Astrocyte of the cerebellum (primary cell): ENCODE data around the gene VKORC1.
"Not testable (repeated sequence)": the region's sequence is repeated elsewhere in the genome, so short reads cannot be mapped to it uniquely, and the experiment has no call there.

Source experiments
- DNase-seq: peaks from one replicate; pipeline ENCODE4 v3.0.0-alpha.2; 2011; ENCODE audit warnings: low read depth
- H3K4me3 ChIP-seq: 2 replicates; pipeline ENCODE4 v1.5.1; 2011; ENCODE audit warnings: mild to moderate bottlenecking, low read depth, low read length, moderate library complexity
- CTCF ChIP-seq: IDR thresholded peaks from 2 replicates; pipeline ENCODE4 v1.5.1; 2012; ENCODE audit warnings: low read length, low read depth, moderate library complexity, mild to moderate bottlenecking; ENCODE audit errors: missing control alignments
- in situ Hi-C: cut with HindIII; loops from 2 replicates; pipeline ENCODE4 v1.10.0; 2017; ENCODE audit warnings: low sequenced_read_pairs

VKORC1 gene

GRCh38 chr16:31094424-31095120, at the start of gene VKORC1:
Gene VKORC1 (minus strand): TSS chr16:31094797. CDS start chr16:31094729, 68 bp downstream.
- in situ Hi-C loops, result no loop called here
- no peak for TF ChIP-seq CTCF
- H3K4me3 ChIP-seq, result peak within 1 kb of the TSS; percentile 90
- DNase-seq, result peak; percentile 96

GRCh38 chr16:31143694-31144148, 49.1 kb upstream of the VKORC1 start:
- in situ Hi-C loops, result no loop called here
- no peak for DNase-seq
- TF ChIP-seq CTCF, result no peak
- no peak overlapping the region for H3K4me3 ChIP-seq

DNA sequence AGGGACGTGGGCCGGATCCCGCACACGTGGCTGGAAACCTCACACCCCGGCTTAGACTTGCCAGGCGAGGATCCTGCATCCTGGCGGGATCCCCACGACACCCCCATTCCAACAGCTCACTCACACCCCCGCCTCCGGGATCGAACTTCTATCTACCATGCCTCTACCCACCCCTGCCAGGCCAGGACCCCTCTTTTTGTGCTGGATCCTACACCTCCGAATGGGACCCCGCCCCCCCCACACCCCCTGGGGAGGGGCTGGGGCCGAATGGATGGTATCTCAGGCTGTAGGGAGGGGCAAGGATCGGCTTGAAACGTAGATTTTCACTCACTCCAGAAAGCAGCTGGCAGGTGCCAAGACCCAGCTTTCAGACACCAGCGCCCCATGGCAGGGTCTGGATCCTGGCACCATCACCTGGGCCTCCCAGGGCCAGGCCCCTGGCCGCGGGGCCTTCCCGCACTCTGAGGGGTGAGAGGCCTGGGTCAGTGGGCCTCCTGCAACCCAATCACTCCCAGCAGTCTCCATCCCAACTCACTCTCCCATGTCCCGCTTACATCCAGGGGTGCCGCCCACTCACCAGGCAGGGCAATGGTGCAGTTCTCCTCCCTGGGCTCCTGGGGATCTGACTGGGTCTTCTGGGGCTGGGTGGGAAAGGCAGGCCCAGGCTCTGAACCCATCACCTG, 48.6 kb upstream of the VKORC1 start:
- in situ Hi-C loops, result no loop called here
- peak overlapping the region; percentile 36 for H3K4me3 ChIP-seq
- TF ChIP-seq CTCF, result no peak
- no peak for DNase-seq

GRCh38 chr16:31142109-31143010, 47.8 kb upstream of the VKORC1 start:
- TF ChIP-seq CTCF, result peak; percentile 89
- in situ Hi-C loops, result no loop called here
- DNase-seq, result peak; percentile 95
- peak overlapping the region; percentile 36 for H3K4me3 ChIP-seq

- DNase-seq, result no peak
- peak overlapping the region; percentile 26 for H3K4me3 ChIP-seq
- TF ChIP-seq CTCF, result no peak
- in situ Hi-C loops, result no loop called here
Observed at GRCh38 chr16:31141489-31142108, 47.0 kb upstream of the VKORC1 start.

- in situ Hi-C loops, H3K4me3 ChIP-seq, DNase-seq: not testable (repeated sequence)
Observed at GRCh38 chr16:31141071-31141469, 46.5 kb upstream of the VKORC1 start.
